Stimulated activated CD4-positive, alpha-beta T cell treated with anti-CD3 and anti-CD28 coated beads, Interleukin-12 subunit alpha, Interleukin-12 subunit beta, amount 100 ng/mL, for 48 hours (primary cell): Measurements from ENCODE around the gene DHDH.
A peak's percentile ranks its signal among the peaks of the same experiment; 100 is the strongest.

ENCODE experiments used
- DNase-seq, 3 donors: peaks; one replicate each; pipeline ENCODE4 v3.0.0-alpha.2; 2020; ENCODE audit warnings: low read depth in 2 of 3, low spot score in 1 of 3

The DHDH gene

DNA sequence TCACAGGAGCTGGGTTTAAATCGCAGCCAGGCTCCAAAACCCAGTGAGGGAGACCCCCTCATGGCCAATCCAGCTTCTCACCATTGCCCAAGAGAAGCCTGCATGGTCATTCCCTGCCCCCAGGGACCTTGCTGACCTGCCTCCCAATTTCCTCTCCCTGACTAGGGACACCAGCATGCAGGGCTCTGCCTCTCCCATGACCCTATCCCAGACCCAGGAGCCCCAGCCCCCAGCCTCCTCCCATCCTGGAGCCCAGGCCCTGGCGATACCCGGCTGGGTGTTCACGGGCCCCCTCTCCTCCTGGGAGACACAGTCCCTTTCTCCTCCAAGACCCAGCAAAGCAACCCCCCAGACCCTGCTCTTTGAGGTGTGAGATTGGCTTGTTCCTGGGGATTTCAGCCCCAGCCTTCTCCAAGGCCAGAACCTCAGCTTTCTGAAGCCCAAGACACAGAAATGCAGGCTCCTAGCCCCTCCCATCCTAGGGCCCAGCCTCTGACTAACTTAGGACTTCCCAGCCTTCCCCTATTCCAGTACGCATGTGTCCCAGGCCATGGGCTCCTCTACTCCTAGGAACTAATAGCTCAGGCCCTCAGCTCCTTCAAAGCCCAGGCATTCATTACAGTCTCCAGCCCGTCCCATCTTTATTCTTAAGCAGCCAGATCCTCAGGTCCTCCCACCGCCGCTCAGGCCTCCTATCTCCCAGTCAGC, 58.5 kb downstream of the DHDH start:
- DNase-seq: no peak

DNA sequence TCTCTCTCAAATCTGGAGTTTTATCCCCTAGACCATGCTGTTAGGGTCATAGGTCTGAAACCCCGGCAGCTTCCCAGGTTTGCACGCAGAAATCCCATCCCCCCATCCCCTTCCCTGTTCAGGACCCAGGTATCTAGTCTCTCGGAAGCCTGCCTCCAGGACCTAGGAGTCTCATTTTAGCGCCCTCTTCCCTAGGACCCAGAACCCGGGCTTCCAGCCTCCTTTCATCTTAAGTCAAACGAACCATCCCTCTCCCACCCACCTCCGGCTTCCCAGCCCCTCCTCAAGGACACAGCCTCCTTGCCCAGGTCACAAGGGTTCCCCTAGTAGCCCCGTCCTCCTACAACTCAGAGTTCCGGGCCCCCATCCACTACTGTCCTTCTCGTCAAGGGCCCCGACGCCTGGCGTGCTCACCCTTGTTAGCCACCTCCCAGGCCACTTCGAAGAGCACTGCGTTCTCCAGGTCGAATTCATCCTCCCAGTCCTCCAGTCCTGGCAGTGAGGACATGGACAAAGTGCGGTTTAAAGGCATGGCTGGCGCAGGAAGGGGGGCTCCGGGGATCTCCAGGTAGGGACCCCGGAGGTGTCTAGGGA, 59.2 kb downstream of the DHDH start:
- no peak for DNase-seq

DNA sequence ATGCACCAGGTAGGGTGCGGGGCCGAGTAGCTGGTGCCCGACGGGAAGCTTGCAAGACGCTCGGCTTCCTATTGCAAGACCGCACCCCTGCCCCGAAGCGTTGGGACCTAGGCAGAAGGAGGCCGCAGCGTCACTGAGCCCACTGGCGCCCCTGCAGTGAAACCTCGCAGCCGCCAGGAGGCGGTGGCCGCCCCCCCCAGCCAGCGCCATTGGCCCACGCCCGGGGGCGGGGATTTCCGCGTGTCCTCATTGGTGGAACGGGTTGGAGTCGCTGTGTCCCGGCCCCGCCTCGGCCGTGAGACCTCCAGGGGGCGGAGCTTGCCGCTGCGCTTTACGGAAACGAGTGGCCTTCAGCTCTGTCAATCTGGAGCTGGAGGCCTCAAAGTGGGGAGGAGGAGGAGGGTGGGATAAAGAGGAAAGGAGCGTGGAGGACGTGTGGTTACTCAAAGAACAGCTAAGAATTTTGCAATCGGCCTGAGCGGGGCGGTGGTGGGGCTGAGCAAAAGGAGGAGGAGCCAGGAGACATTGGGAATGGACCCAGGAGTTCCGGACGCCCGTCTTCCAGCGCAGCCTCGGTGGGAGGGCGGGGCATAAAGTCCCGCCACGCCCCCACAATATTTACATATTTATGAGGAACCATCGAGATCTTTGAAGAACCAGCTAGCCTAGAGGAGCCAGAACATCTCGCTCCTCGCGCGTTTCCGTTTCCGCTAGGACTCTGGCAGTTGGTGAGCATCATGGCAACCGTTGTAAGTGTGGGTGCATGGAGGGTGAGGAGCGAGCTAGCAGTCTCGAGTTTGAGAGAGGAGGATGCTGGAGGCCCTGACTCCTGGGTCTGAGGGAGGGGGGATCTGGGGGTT, 59.9 kb downstream of the DHDH start, which contains the start of the genes GYS1 and RUVBL2:
TSS of gene GYS1 (minus strand) at position 135 of the 860 bp plus-strand sequence. CDS start 197 bp downstream, outside the sequence.
TSS of gene RUVBL2 (plus strand) at position 713 of the 860 bp plus-strand sequence. CDS start at position 738, 25 bp downstream.
- DNase-seq: peak; percentile 97 to 99 (median 99)

DNA sequence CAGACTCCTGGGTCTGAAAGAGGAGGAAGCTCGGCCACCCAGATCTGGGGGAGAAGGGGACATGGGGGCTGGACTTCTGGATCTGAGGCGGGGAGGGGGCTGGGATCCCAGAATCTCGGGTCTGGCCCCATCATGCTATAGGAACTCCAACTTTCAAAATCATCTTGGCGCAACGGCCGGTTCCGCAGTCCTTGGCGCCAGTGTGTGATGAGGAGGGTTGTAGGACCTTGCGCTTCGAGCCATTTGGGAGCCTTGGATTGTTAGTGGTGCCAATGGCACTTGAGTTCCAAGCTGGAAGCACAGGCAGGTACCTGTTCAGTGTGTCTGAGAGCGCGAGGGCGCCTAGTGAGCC, 60.5 kb downstream of the DHDH start:
- DNase-seq: no peak
